Mesendoderm (in vitro differentiated cells): ENCODE data around the gene TBC1D10A.

Experiments used
- DNase-seq: peaks from one replicate; pipeline ENCODE4 v3.0.0; 2013
- H2AK5ac ChIP-seq: 2 replicates; pipeline ENCODE4 v1.6.1; 2013; ENCODE audit warnings: low read length, inconsistent platforms
- H2BK120ac ChIP-seq: 2 replicates; pipeline ENCODE4 v1.6.1; 2013; ENCODE audit warnings: low read depth, mild to moderate bottlenecking, low read length, moderate library complexity, mixed read lengths
- H2BK15ac ChIP-seq: replicated peaks from 2 replicates; pipeline ENCODE4 v1.6.1; 2013; ENCODE audit warnings: low read depth, mild to moderate bottlenecking, moderate library complexity
- H2BK5ac ChIP-seq: 2 replicates; pipeline ENCODE4 v1.6.1; 2013; ENCODE audit warnings: low read length, inconsistent platforms
- H3K18ac ChIP-seq: 2 replicates; pipeline ENCODE4 v1.6.1; 2013; ENCODE audit warnings: mild to moderate bottlenecking, low read length, mixed read lengths
- H3K23ac ChIP-seq: one replicate; pipeline ENCODE4 v1.6.1; 2013; ENCODE audit warnings: low read length
- H3K27ac ChIP-seq: 2 replicates; pipeline ENCODE4 v1.5.1; 2013; ENCODE audit warnings: low read depth, mild to moderate bottlenecking, inconsistent platforms, low read length, moderate library complexity
- H3K27me3 ChIP-seq: 2 replicates; pipeline ENCODE4 v1.6.1; 2013; ENCODE audit warnings: low read length, control low read depth, mild to moderate bottlenecking, inconsistent platforms; ENCODE audit not compliant: insufficient read depth, poor library complexity
- H3K36me3 ChIP-seq: 2 replicates; pipeline ENCODE4 v1.6.1; 2013; ENCODE audit warnings: low read length, inconsistent platforms; ENCODE audit not compliant: control insufficient read depth, insufficient read depth
- H3K4ac ChIP-seq: one replicate; pipeline ENCODE4 v1.6.1; 2013; ENCODE audit warnings: low read depth, mild to moderate bottlenecking, low read length, moderate library complexity
- H3K4me1 ChIP-seq: 2 replicates; pipeline ENCODE4 v1.6.1; 2013; ENCODE audit warnings: low read depth, low read length, inconsistent platforms; ENCODE audit not compliant: control insufficient read depth
- H3K4me2 ChIP-seq: 2 replicates; pipeline ENCODE4 v1.6.1; 2013; ENCODE audit warnings: low read length
- H3K4me3 ChIP-seq: 2 replicates; pipeline ENCODE4 v1.5.1; 2013; ENCODE audit warnings: mild to moderate bottlenecking, low read length
- H3K56ac ChIP-seq: one replicate; pipeline ENCODE4 v1.6.1; 2013; ENCODE audit warnings: low read length
- H3K79me1 ChIP-seq: 2 replicates; pipeline ENCODE4 v1.6.1; 2013; ENCODE audit warnings: low read length, inconsistent platforms
- H3K79me2 ChIP-seq: 2 replicates; pipeline ENCODE4 v1.6.1; 2013; ENCODE audit warnings: mild to moderate bottlenecking, low read length; ENCODE audit not compliant: control insufficient read depth, insufficient read depth
- H3K9ac ChIP-seq: 2 replicates; pipeline ENCODE4 v1.6.1; 2013; ENCODE audit warnings: low read length, inconsistent platforms
- H4K5ac ChIP-seq: one replicate; pipeline ENCODE4 v1.6.1; 2013; ENCODE audit warnings: low read length
- H4K8ac ChIP-seq: one replicate; pipeline ENCODE4 v1.6.1; 2013; ENCODE audit warnings: low read depth, mild to moderate bottlenecking, control low read depth, low read length, moderate library complexity
- WGBS: extraction: QIAGEN DNeasy Blood & Tissue Kit; methylation state at CpG from one replicate; pipeline ENCODE4 v1.1.7; 2013; ENCODE audit warnings: low lambda C conversion rate, missing lambda C conversion rate; ENCODE audit not compliant: insufficient coverage; ENCODE audit errors: extremely low coverage; 5-methylcytosine and 5-hydroxymethylcytosine counted together

The TBC1D10A gene

GRCh38 chr22:30336752-30337460 lies 10.2 kb upstream of the TBC1D10A start:
- Histone ChIP-seq H3K4ac (no peak overlapping the region), H3K4me2 (no peak overlapping the region), H4K5ac (no peak overlapping the region), H3K36me3 (peaks cover 46% of the 10 kb centered on the region), H2BK120ac (no peak overlapping the region), H2AK5ac (no peak overlapping the region), H2BK5ac (no peak overlapping the region), H3K27ac (no peak overlapping the region), H3K56ac (no peak overlapping the region), H3K4me1 (no peaks in the 10 kb centered on the region), H3K23ac (no peak overlapping the region), H3K79me2 (no peaks in the 10 kb centered on the region), H3K18ac (no peak overlapping the region), H3K9ac (no peak overlapping the region), H2BK15ac (no peak overlapping the region), H4K8ac (no peak overlapping the region), H3K79me1 (no peaks in the 10 kb centered on the region), H3K27me3 (no peaks in the 10 kb centered on the region), H3K4me3 (no peak overlapping the region)
- WGBS = no CpG with 5 or more reads among the region's 4 CpGs
- no peak for DNase-seq

- H3K23ac ChIP-seq = no peak overlapping the region
- H3K4ac ChIP-seq = no peak overlapping the region
- no peak overlapping the region for H3K18ac ChIP-seq
- H2AK5ac ChIP-seq = no peak overlapping the region
- no peak for DNase-seq
- H3K4me1 ChIP-seq = no peaks in the 10 kb centered on the region
- no peak overlapping the region for H3K56ac ChIP-seq
- H4K8ac ChIP-seq = no peak overlapping the region
- H3K27me3 ChIP-seq = no peaks in the 10 kb centered on the region
- H3K4me3 ChIP-seq = no peak overlapping the region
- no peak overlapping the region for H2BK15ac ChIP-seq
- H3K79me2 ChIP-seq = no peaks in the 10 kb centered on the region
- no peak overlapping the region for H2BK120ac ChIP-seq
- H3K79me1 ChIP-seq = no peaks in the 10 kb centered on the region
- no peak overlapping the region for H3K4me2 ChIP-seq
- no peak overlapping the region for H3K27ac ChIP-seq
- WGBS = no CpG with 5 or more reads among the region's 1 CpG
- no peak overlapping the region for H4K5ac ChIP-seq
- H3K36me3 ChIP-seq = peaks cover 38% of the 10 kb centered on the region
- H2BK5ac ChIP-seq = no peak overlapping the region
- H3K9ac ChIP-seq = no peak overlapping the region
Observed at GRCh38 chr22:30335236-30335635, 8.5 kb upstream of the TBC1D10A start.

GRCh38 chr22:30334646-30335045 lies 7.9 kb upstream of the TBC1D10A start:
- no peak overlapping the region for H2AK5ac ChIP-seq
- no peaks in the 10 kb centered on the region for H3K27me3 ChIP-seq
- H3K23ac ChIP-seq = no peak overlapping the region
- no peak overlapping the region for H2BK15ac ChIP-seq
- no peak overlapping the region for H3K4me2 ChIP-seq
- DNase-seq = no peak
- H2BK5ac ChIP-seq = no peak overlapping the region
- H3K27ac ChIP-seq = no peak overlapping the region
- H3K56ac ChIP-seq = no peak overlapping the region
- H3K4me1 ChIP-seq = no peaks in the 10 kb centered on the region
- no CpG with 5 or more reads among the region's 4 CpGs for WGBS
- no peak overlapping the region for H3K9ac ChIP-seq
- no peak overlapping the region for H3K4ac ChIP-seq
- no peaks in the 10 kb centered on the region for H3K79me1 ChIP-seq
- no peak overlapping the region for H3K18ac ChIP-seq
- H4K5ac ChIP-seq = no peak overlapping the region
- H3K4me3 ChIP-seq = no peak overlapping the region
- H2BK120ac ChIP-seq = no peak overlapping the region
- H4K8ac ChIP-seq = no peak overlapping the region
- no peaks in the 10 kb centered on the region for H3K79me2 ChIP-seq
- peaks cover 33% of the 10 kb centered on the region for H3K36me3 ChIP-seq

GRCh38 chr22:30333707-30334087 lies 7.0 kb upstream of the TBC1D10A start:
- H3K79me2 ChIP-seq = no peaks in the 10 kb centered on the region
- no peak overlapping the region for H2BK15ac ChIP-seq
- H3K27me3 ChIP-seq = no peaks in the 10 kb centered on the region
- H2BK120ac ChIP-seq = no peak overlapping the region
- H3K79me1 ChIP-seq = no peaks in the 10 kb centered on the region
- H3K18ac ChIP-seq = no peak overlapping the region
- no peak for DNase-seq
- no peak overlapping the region for H3K56ac ChIP-seq
- H4K5ac ChIP-seq = no peak overlapping the region
- H2BK5ac ChIP-seq = no peak overlapping the region
- no peak overlapping the region for H3K4me2 ChIP-seq
- H3K27ac ChIP-seq = no peak overlapping the region
- H3K4me1 ChIP-seq = no peaks in the 10 kb centered on the region
- peaks cover 27% of the 10 kb centered on the region for H3K36me3 ChIP-seq
- H3K23ac ChIP-seq = no peak overlapping the region
- H3K4me3 ChIP-seq = no peak overlapping the region
- H2AK5ac ChIP-seq = no peak overlapping the region
- no CpG with 5 or more reads among the region's 3 CpGs for WGBS
- no peak overlapping the region for H3K9ac ChIP-seq
- no peak overlapping the region for H3K4ac ChIP-seq
- no peak overlapping the region for H4K8ac ChIP-seq

- no peak overlapping the region for H3K18ac ChIP-seq
- no peak overlapping the region for H3K23ac ChIP-seq
- no peak for DNase-seq
- no peaks in the 10 kb centered on the region for H3K79me2 ChIP-seq
- H3K27me3 ChIP-seq = no peaks in the 10 kb centered on the region
- no peak overlapping the region for H3K4ac ChIP-seq
- H4K5ac ChIP-seq = no peak overlapping the region
- no peaks in the 10 kb centered on the region for H3K79me1 ChIP-seq
- H3K9ac ChIP-seq = no peak overlapping the region
- H3K56ac ChIP-seq = no peak overlapping the region
- H3K36me3 ChIP-seq = peaks cover 26% of the 10 kb centered on the region
- no peak overlapping the region for H3K4me2 ChIP-seq
- no peak overlapping the region for H2BK120ac ChIP-seq
- H2AK5ac ChIP-seq = no peak overlapping the region
- H3K4me3 ChIP-seq = no peak overlapping the region
- no peak overlapping the region for H2BK5ac ChIP-seq
- no peak overlapping the region for H4K8ac ChIP-seq
- no peaks in the 10 kb centered on the region for H3K4me1 ChIP-seq
- no peak overlapping the region for H2BK15ac ChIP-seq
- H3K27ac ChIP-seq = no peak overlapping the region
- WGBS = no CpG with 5 or more reads among the region's 2 CpGs
Observed at GRCh38 chr22:30332994-30333706, 6.4 kb upstream of the TBC1D10A start.
